ENCODE data around the gene ALAD.

DNA sequence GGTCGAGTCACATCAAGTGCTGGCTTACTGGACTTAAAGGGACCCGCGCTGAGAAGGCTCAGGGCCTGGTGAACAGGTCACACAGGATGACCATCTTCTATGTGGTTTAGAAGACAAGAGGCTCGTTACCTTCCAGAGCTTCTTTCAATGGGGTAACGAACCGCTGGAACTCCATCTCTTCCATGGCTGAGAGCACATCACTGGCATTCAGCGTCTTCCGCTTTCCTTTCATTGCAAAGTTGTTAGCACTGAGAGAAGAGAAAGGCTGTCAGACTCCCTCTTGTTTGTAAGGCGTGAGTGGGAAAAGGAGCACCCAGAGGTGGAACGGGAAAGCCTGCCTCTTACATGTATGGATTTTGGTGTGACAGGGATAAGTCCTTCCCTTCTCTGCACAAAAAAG, 8.4 kb upstream of the ALAD start:
- no peak for TF ChIP-seq EZH2phosphoT487 (conservative IDR thresholded peaks at IDR 0.05; ENCODE audit: low read length)
- TF ChIP-seq, protein P1, sequence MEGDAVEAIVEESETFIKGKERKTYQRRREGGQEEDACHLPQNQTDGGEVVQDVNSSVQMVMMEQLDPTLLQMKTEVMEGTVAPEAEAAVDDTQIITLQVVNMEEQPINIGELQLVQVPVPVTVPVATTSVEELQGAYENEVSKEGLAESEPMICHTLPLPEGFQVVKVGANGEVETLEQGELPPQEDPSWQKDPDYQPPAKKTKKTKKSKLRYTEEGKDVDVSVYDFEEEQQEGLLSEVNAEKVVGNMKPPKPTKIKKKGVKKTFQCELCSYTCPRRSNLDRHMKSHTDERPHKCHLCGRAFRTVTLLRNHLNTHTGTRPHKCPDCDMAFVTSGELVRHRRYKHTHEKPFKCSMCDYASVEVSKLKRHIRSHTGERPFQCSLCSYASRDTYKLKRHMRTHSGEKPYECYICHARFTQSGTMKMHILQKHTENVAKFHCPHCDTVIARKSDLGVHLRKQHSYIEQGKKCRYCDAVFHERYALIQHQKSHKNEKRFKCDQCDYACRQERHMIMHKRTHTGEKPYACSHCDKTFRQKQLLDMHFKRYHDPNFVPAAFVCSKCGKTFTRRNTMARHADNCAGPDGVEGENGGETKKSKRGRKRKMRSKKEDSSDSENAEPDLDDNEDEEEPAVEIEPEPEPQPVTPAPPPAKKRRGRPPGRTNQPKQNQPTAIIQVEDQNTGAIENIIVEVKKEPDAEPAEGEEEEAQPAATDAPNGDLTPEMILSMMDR (IDR thresholded peaks at IDR 0.05; ENCODE audit: insufficient read depth, low read length, poor library complexity, severe bottlenecking) = no peak

Measured in SU-DHL-6 (cell line).